ENCODE measurements around the gene FUT3.

DNA sequence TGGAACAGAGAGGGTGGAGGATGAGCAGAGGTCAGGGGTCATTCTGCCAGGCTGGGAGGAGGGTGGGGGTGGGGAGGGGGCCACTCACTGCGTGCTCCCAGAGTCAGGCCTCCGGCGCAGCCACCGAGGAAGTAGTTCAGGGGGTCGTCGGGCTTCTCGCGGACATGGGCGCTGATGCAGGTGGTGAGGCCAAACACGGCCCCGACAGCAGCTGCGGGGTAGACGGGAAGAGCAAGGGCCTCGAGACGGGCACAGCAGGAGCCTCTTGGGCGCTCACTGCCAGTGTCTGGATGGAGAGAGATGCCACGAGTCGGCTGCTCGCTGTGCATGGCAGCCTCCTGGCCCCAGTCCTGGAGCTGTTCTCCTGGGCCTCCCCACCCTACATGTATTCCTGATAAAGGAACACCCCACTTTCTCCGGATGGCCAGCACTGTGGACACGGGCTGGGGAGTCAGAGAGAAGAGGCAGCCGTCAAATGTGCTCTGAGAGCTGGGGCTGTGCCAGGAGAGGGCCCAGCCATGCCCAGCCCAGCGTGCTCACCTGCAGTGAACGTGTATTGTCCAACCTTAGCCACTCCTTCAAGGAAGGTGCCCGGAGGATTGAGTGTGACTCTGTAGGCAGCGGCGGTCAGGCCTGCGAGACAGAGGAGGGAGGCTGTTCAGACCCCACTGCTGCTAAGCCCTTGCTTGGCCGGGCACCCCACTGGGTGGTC, 45.3 kb upstream of the FUT3 start:
- no peak for TF ChIP-seq CTCF (conservative IDR thresholded peaks at IDR 0.05 in 1 of 2, IDR thresholded peaks at IDR 0.05 in 1 of 2; ENCODE audit: low read depth in 1 of 2, low read length in 2 of 2)
- TF ChIP-seq EZH2 (IDR thresholded peaks at IDR 0.05; ENCODE audit: low read length, missing control alignments): no peak
